Kidney (tissue), 14 donors: ENCODE measurements around the gene SLC25A21. TPM values are rescaled to one million over a fixed set of nuclear protein-coding genes. Genes with fewer than 3 reads are reported as not detected.

ENCODE experiments used
- DNase-seq, 5 donors: peaks; one replicate each; pipeline ENCODE4 v3.0.0-alpha.2; 2013 to 2020
- FAIRE-seq: peaks from 2 replicates; lab custom pipeline; 2012; peaks lifted over from hg19 to GRCh38; lab: Jason Lieb, UNC
- H3K27ac ChIP-seq, 2 donors: one replicate each; pipeline ENCODE4 v1.7.0; 2013; ENCODE audit warnings: low read depth in 2 of 2, low read length in 2 of 2, inconsistent platforms in 1 of 2
- H3K27me3 ChIP-seq: one replicate; pipeline ENCODE4 v1.7.1; 2013; ENCODE audit warnings: low read length, inconsistent platforms; ENCODE audit not compliant: control insufficient read depth, insufficient read depth
- H3K36me3 ChIP-seq, 3 donors: one replicate each; pipeline versions ENCODE4 v1.7.0 to v1.7.1; 2013; ENCODE audit warnings: low read length in 3 of 3, control low read depth in 1 of 3, inconsistent platforms in 1 of 3; ENCODE audit not compliant: insufficient read depth in 3 of 3, control insufficient read depth in 2 of 3
- H3K4me1 ChIP-seq, 3 donors: one replicate each; pipeline versions ENCODE4 v1.7.0 to v1.7.1; 2013; ENCODE audit warnings: low read length in 3 of 3, inconsistent platforms in 1 of 3, low read depth in 1 of 3; ENCODE audit not compliant: control insufficient read depth in 2 of 3, insufficient read depth in 2 of 3
- H3K4me3 ChIP-seq, 3 donors: one replicate each; pipeline versions ENCODE4 v1.7.0 to v1.8.1; 2013; ENCODE audit warnings: low read length in 3 of 3, control low read depth in 1 of 3, inconsistent platforms in 1 of 3
- H3K9ac ChIP-seq, 3 donors: one replicate each; pipeline versions ENCODE4 v1.7.0 to v1.7.1; 2013; ENCODE audit warnings: low read length in 3 of 3, control low read depth in 1 of 3, inconsistent platforms in 1 of 3
- H3K9me3 ChIP-seq, 3 donors: one replicate each; pipeline versions ENCODE4 v1.7.0 to v1.7.1; 2013; ENCODE audit warnings: low read length in 3 of 3, control low read depth in 1 of 3, inconsistent platforms in 1 of 3; ENCODE audit not compliant: control insufficient read depth in 2 of 3, insufficient read depth in 1 of 3
- intact Hi-C: fragments of 100-400 bp; cut with DNase I; formaldehyde crosslinking; loops from one replicate; pipeline ENCODE4 v1.11.1; 2022
- polyA plus RNA-seq: library from polyadenylated mRNA; stranded (reverse); fragments of 350-450 nt; fragmentation: Illumina TruSeq; extraction: RNeasy Lipid Tissue Mini Kit (QIAGEN cat#74804); gene quantifications from one replicate; pipeline ENCODE4 v1.2.3, GENCODE V29; 2014; ENCODE audit warnings: low read depth, low replicate concordance; ENCODE audit not compliant: insufficient read depth
- total RNA-seq: library from RNA; stranded (reverse); fragmentation: NEBNext Ultra II Directional; extraction: Animal tissue kit (Norgen Biotek cat#: 25700); gene quantifications from one replicate; pipeline ENCODE4 v1.2.1, GENCODE V29; 2021
- TF ChIP-seq, protein P1 (sequence below): IDR thresholded peaks from 3 replicates; pipeline ENCODE4 v1.5.1; 2012; ENCODE audit warnings: mild to moderate bottlenecking, moderate library complexity, borderline replicate concordance; ENCODE audit not compliant: insufficient read depth; ENCODE audit errors: extremely low read depth
- donor health status: control.
- donor health status: control.
- donor health status: control.
- donor health status: control.
- donor health status: control.
- donor health status: DM: yes; HTN: yes; CAD: no.
- donor health status: Normal renal cell carcinoma (clear cell type).

Gene SLC25A21
- total and polyA plus RNA-seq, 2 donors from 2014 or later, result 1.3 to 1.4 TPM

DNA sequence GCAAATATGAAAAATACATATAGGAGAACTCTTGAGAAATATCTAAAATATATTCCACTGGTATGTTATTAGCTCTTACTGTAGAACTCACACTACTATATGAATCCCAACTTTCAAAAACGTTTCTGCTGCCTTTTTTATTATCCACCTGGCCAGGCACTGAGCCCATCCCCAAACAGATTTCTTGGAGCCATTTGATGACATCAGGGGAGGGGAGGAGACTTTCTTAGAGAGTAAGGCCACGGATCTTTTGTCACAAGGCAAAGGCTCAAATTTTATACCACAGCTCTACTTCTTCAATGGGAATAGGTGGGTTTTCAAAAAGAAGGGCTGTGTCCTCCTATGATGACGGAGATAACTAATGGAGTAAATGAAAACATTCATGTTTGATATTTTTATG lies 83.0 kb downstream of the SLC25A21 start:
- H3K4me1 ChIP-seq, result no peaks in the 10 kb centered on the region
- TF ChIP-seq, protein P1, sequence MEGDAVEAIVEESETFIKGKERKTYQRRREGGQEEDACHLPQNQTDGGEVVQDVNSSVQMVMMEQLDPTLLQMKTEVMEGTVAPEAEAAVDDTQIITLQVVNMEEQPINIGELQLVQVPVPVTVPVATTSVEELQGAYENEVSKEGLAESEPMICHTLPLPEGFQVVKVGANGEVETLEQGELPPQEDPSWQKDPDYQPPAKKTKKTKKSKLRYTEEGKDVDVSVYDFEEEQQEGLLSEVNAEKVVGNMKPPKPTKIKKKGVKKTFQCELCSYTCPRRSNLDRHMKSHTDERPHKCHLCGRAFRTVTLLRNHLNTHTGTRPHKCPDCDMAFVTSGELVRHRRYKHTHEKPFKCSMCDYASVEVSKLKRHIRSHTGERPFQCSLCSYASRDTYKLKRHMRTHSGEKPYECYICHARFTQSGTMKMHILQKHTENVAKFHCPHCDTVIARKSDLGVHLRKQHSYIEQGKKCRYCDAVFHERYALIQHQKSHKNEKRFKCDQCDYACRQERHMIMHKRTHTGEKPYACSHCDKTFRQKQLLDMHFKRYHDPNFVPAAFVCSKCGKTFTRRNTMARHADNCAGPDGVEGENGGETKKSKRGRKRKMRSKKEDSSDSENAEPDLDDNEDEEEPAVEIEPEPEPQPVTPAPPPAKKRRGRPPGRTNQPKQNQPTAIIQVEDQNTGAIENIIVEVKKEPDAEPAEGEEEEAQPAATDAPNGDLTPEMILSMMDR, result no peak
- intact Hi-C loops, result no loop called here
- no peaks in the 10 kb centered on the region for H3K27me3 ChIP-seq
- no peaks in the 10 kb centered on the region for H3K9me3 ChIP-seq
- DNase-seq, result no peak
- no peak overlapping the region for H3K4me3 ChIP-seq
- no peaks in the 10 kb centered on the region for H3K36me3 ChIP-seq
- no peak for FAIRE-seq
- H3K27ac ChIP-seq, result no peak overlapping the region
- H3K9ac ChIP-seq, result no peak overlapping the region

DNA sequence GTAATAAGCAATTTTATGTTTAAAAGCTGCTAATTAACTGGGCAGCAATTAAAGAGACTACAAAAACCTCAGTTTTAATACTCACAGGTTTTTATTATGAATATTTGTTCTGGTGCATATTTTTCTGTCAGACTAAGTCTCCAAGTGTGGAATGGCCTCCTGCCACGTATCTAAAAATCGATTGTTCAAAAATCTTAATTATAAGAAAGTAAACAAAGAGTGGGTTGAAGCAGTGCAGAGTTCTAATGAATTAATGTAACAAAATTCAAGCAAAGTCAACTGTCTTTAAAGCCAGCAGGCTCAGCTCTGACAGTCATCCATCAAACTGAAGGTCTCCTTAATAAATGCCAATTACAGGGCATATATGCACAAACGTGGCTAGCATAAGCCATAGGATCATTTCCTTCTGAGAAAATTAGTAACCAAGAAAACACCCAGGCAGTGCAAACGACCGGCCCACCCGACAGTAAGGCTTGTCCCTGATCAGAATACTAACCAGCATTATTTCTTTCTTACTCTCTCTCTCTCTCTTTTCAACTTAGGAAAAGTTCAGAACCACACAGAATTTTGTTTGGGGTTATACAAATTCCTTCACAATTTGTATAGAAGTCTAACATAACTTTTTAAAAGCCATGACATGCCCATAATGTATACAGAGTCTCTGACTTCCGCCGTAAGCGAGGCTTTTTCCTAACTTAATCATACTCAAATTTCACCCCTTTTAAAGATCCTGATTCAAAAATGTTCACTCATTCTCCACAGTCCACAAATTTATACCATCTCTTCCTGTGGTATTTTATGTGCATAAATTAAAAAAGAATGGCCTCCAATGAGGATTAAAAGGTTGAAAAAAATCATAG lies 83.8 kb downstream of the SLC25A21 start:
- TF ChIP-seq, protein P1, result no peak
- Histone ChIP-seq H3K9ac (no peak overlapping the region), H3K27me3 (no peaks in the 10 kb centered on the region), H3K27ac (no peak overlapping the region), H3K9me3 (no peaks in the 10 kb centered on the region), H3K4me1 (no peaks in the 10 kb centered on the region), H3K4me3 (no peak overlapping the region), H3K36me3 (no peaks in the 10 kb centered on the region)
- peak in 1 of 5 donors; percentile 2 for DNase-seq
- intact Hi-C loops, result no loop called here
- FAIRE-seq, result no peak

DNA sequence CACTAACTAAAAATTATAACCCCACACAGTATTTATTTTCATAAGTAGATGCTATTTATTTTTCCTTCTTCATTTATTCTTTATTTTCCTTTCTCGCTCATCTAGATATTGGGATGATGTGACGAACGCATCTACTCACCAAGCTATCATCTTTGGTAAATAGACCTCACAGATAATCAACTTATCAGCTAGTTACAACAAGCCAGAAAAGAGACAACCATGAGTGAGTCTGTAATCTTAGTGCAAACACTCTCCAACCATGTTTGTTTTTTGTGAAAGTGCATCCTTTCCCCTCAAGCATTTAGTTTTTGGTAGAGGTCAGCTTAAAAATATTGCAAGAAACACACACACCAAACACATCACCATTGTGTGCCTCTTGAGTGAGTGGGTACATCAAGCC lies 84.9 kb downstream of the SLC25A21 start:
- H3K4me3 ChIP-seq, result no peak overlapping the region
- no peaks in the 10 kb centered on the region for H3K9me3 ChIP-seq
- FAIRE-seq, result no peak
- H3K36me3 ChIP-seq, result no peaks in the 10 kb centered on the region
- no peak overlapping the region for H3K9ac ChIP-seq
- TF ChIP-seq, protein P1, result no peak
- intact Hi-C loops, result no loop called here
- DNase-seq, result no peak
- no peaks in the 10 kb centered on the region for H3K4me1 ChIP-seq
- H3K27me3 ChIP-seq, result no peaks in the 10 kb centered on the region
- H3K27ac ChIP-seq, result no peak overlapping the region
